Left kidney (tissue), 2 donors: Measurements from ENCODE around the gene DYNLRB1. TPM values are rescaled to one million over a fixed set of nuclear protein-coding genes. Genes with fewer than 3 reads are reported as not detected.

Source experiments
- DNase-seq: peaks from one replicate; pipeline ENCODE4 v3.0.0-alpha.2; 2013
- polyA plus RNA-seq: library from polyadenylated mRNA; unstranded; fragments of 120-200 nt; gene quantifications from one replicate; pipeline ENCODE4 v1.2.1, GENCODE V29; 2013; ENCODE audit not compliant: insufficient read length

DYNLRB1 gene
- polyA plus RNA-seq, 1 donor = 191 TPM

DNA sequence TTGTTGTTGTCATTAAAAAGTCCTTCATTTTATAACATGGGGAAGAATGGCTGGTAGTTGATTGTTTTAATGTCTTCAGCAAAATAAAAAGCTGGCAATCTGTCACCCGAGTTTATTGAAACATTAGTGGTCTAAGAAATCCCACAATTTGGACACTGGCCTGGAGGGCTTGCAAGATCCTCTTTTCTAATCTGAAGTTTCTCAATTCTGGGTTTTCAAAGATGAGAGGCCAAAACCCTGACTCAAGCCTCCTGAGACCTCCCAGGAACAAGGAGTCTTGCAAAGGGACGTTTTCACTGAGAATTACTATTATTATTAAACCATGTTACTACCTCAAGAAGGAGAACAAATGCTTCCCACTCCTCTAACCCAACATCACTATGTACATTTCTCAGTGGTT, 61.8 kb downstream of the DYNLRB1 start:
- DNase-seq = no peak

DNA sequence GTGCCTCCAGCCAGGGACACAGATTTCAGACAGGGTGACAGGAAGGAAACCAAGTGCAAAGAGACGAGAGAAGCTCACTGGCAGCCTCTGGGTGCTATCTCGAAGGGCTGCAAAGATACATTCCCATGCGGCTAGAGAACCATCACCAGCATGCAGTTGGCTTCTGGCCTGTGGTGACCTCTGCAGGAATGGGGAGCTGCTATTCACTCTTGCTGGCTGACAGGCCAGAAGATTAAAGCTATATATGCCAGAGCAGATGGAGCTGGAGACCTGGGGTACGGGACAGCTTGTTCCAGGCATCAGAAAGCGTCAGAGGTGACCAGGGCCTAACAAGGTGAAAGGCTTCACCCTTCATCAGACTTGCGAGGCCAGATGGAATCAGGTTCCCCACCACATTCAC, 62.3 kb downstream of the DYNLRB1 start:
- DNase-seq = no peak

DNA sequence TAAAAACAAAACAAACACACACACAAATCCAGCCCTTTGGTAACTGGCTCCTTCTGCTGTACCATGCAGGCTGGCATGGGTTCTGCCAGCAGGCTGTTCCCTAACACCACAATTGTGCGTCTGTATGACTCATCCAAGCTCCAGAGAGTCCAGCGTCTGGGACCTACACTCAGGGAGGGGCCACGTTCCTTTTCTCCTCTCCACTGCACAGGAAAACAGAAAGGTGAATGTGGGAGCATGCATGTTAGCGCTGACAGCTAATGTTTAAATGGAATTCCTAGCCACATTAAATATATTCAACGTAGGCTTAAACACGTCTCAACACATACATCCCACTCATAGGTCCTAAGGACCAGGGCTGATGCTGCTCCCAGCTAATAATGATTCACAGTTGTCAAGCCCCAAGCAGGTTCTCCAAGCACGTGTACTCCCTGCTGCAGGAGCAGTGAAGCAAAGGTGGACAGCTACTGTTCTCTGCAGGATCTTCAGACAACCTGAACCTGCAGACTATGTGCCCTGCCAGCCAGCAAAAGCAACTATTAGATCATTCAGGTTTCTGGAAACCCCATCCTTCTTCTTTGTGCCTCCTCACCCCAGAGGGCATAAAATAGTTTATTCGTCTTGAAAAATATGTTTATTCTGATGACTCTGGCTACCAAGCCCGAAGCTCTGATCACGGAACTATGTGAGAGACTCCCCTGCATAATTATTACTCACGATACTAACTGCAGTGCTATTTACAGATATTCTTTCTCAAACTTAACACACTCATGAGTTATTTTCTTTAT, 63.2 kb downstream of the DYNLRB1 start:
- peak; percentile 37 for DNase-seq

DNA sequence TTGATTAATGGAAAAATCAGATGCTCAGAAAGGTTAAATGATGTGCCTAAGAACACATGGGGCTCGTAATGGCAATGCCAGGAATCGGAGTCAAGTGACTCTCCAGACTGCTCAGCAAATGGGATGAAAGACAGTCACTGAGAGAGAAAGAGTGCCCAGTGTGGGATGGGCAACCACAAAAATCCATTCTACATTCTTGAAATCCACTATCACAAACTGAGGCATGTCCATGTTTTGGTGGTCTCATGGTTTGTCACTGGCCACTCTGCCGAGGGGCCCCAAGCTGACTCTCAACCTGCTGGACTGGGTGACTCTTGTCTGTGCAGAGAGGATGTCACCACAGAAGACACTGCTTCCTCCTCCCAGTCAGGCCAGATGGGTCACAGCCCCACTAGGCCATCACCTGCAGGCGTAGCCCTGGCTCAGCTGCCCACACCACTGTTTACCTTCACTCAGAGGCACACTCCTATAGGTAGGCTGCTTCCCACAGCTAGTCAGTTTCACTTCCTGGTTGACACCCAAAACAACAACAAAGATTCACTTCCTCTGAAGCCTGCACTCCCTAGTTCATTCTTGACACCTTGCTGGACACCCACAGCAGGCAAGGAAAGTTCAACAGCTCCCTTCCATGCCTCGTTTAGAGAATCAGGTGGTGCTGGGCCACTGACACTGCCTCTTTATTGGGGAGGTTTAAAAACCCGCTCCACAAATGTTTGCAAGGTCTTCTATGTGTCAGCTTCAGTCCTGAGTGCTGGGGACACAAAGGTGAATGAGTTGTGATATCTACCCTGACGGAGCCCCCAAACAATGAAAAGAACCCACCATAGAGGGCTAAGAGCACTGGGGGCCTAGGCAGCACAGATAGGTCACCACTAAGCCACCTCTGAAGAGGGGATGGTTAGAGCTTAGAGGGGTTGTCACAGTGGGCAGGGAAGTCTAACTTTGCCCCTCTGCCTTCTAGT, 64.0 kb downstream of the DYNLRB1 start:
- DNase-seq = no peak

DNA sequence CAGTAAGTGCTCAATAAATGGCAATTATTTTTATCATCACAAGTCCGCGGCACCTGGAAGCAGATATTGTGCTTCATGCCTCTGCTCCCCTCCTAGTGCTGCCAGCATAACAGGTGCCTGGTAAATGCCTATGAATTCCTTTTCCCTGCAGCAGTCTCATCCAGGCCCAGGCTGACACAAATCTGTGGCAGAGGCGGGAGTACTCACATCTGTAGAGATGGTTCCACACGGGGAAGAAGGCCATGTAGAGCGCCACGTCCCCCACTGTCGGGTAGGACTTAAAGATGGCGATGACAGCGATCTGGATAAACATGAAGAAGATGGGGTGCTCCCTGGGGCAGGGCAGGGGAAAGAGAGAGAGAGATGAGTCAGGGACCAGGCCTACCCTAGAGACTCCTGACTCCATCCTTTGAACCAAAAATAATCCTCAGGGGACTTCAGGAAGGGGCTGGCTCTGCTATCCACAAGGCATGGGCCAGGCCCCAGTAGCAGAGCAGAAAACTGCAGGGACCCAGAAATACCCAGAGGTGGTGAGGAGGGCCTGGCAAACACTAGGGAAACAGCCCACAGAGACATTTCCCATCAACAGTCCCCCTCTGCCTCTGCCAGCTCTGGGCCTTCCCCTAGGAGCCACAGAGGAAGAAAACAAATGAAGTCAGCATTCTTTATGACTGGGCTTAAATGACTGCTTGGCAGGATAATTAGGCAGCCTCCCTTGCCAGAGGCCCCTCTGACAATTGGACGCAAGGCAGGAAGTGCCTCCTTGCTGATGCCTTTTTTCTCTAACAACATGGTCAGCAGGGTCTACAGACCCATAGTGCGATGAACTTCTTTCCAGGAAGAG, 65.3 kb downstream of the DYNLRB1 start:
- DNase-seq = no peak

DNA sequence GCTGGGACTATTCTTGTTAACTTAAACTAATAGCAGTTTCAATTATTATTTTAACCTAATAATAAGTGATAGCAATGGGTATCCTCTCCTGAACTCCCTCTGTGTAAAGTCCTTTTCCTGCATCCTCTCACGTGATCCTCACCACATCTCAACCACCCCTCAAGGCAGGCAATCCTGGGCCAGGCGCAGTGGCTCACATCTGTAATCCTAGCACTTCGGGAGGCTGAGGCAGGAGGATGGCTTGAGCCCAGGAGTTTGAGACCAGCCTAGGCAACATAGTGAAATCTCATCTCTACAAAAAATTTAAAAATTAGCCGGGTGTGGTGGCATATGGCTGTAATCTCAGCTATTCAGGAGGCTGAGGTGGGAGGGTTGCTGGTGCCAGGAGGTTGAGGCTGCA, 66.0 kb downstream of the DYNLRB1 start:
- DNase-seq = no peak

DNA sequence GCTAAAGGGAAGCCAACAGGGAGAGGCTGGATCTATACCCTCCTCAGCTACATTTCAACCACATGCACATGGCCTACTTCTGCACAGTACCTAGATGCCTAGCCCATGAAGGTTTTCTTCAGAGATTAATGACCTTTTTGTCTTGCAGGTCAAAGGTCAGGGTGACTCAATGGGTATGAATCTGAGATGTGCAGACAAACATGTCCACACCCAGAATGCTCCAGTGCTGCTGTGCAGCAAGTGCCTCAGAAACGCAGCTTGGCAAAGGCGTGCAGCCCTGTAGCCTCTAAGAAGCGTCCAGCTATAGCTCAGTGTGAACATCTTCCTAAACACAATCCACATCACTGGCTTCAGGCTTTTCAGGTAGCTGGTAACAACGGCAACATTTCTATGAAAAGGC, 66.7 kb downstream of the DYNLRB1 start:
- DNase-seq = no peak

DNA sequence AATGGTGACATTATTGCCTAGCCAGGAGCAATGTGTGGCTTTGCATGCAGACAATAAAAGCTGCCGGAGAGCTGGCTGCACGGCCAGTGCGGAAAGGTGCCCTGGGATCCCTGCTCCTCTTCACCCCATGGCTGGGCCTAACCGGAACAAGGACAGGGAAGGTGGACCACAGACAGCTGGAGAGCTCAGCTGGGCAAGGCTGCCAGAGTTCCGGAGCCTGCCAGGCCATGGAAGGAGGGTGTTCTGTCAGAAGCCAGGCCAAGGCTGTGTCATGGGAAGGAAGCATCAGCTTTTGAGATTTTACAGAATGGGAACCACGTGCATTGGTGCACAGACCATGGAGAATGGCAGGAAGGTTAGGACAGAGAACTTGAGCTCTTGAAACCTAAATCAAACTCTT, 67.3 kb downstream of the DYNLRB1 start:
- DNase-seq = no peak

DNA sequence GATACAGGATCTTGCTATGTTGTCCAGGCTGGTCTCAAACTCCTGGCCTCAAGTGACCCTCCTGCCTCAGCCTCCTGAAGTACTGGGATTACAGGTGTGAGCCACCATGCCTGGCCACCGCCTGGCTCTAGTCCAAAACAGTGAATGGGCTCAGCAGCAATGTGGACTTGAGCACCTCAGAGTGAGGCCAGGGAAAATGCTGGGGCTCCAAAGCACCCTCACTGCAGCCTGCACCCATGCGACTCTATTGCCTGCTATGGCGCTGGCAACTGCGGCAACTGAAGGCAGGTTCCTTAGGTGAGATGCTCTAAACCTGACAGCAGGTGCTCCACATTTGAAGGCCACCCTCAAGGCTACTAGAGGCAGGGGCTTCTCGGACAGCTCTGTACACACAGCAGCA, 68.8 kb downstream of the DYNLRB1 start:
- DNase-seq = no peak

DNA sequence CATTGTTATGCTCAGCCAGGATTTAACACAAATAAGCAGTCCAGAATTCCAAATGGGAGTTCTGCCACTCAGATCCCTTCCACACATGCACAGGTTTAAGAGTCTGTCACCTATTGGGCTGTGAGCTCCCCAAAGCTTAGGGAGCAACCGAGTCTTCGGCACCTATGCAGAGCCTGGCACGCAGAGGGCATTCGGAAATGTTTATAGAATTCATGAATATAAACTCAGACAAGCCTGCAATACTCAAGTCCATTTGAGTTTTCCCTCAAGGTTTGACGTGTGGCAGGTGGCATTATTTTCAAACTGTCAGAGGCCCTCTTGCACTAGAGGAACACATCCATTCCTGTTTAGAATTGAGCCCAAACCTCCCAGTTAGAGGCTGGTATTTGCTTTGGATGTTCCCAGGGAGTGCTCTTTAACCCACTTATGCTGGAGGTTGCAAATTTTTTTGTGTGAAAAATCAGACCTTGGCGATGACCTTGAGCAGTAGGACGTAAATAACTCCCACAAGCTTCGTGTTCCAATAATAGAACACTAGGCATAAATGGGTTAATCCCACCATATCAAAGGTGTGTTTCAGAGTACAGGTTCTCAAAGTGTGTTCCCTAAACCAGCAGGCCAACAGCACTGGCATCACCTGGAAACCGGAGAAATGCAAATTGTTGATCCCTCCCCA, 70.4 kb downstream of the DYNLRB1 start:
- no peak for DNase-seq

Other genes starting within 250 kb of the DYNLRB1 start
- gene AHCY, start 213.1 kb upstream of the DYNLRB1 start, polyA plus RNA-seq = 179 TPM
- gene ITCH, start 153.1 kb upstream of the DYNLRB1 start, polyA plus RNA-seq = 58.8 TPM
- 14.2 TPM for gene MAP1LC3A, start 42.3 kb downstream of the DYNLRB1 start, polyA plus RNA-seq
- gene PIGU, start 160.7 kb downstream of the DYNLRB1 start, polyA plus RNA-seq = 42.6 TPM
- gene TP53INP2, start 187.9 kb downstream of the DYNLRB1 start, polyA plus RNA-seq = 13.9 TPM